Neural progenitor cell (in vitro differentiated cells): ENCODE data around the gene SOX2. TPM values are rescaled to one million over a fixed set of nuclear protein-coding genes. Genes with fewer than 3 reads are reported as not detected.

Source experiments
- DNase-seq: peaks from one replicate; pipeline ENCODE4 v3.0.0-alpha.2; 2016; ENCODE audit warnings: low spot score
- H2AFZ ChIP-seq: fragments of 200-600 bp; sonication (generic); replicated peaks from 2 replicates; pipeline ENCODE4 v1.6.1; 2016; ENCODE audit warnings: antibody characterized with exemption
- H3F3A ChIP-seq: fragments of 200-600 bp; sonication (generic); 2 replicates; pipeline ENCODE4 v1.6.1; 2016; ENCODE audit warnings: antibody characterized with exemption, low read depth
- H3K27ac ChIP-seq: fragments of 200-600 bp; sonication (generic); 2 replicates; pipeline ENCODE4 v1.5.1; 2016; ENCODE audit warnings: mild to moderate bottlenecking
- H3K27me3 ChIP-seq: fragments of 200-600 bp; sonication (generic); 2 replicates; pipeline ENCODE4 v1.6.1; 2016; ENCODE audit warnings: mild to moderate bottlenecking, moderate library complexity
- H3K36me3 ChIP-seq: fragments of 200-600 bp; sonication (generic); 2 replicates; pipeline ENCODE4 v1.5.1; 2016
- H3K4me1 ChIP-seq: fragments of 200-600 bp; sonication (generic); 2 replicates; pipeline ENCODE4 v1.6.1; 2016; ENCODE audit warnings: mixed run types
- H3K4me2 ChIP-seq: fragments of 200-600 bp; sonication (generic); 2 replicates; pipeline ENCODE4 v1.6.1; 2016
- H3K4me3 ChIP-seq: fragments of 200-600 bp; sonication (generic); 2 replicates; pipeline ENCODE4 v1.5.1; 2016
- H3K79me2 ChIP-seq: fragments of 200-600 bp; sonication (generic); 2 replicates; pipeline ENCODE4 v1.6.1; 2016; ENCODE audit warnings: low read depth
- H3K9ac ChIP-seq: fragments of 200-600 bp; sonication (generic); 2 replicates; pipeline ENCODE4 v1.6.1; 2016
- H3K9me3 ChIP-seq: fragments of 200-600 bp; sonication (generic); 2 replicates; pipeline ENCODE4 v1.5.1; 2016; ENCODE audit warnings: low read depth
- H4K20me1 ChIP-seq: fragments of 200-600 bp; sonication (generic); 2 replicates; pipeline ENCODE4 v1.6.1; 2016; ENCODE audit warnings: low read depth
- H3K27ac Mint-ChIP-seq: 3 replicates; pipeline ENCODE4 v1.8.0; 2021; ENCODE audit warnings: mixed read lengths
- H3K27me3 Mint-ChIP-seq: 2 replicates; pipeline ENCODE4 v1.8.0; 2022; ENCODE audit warnings: low read depth, mild to moderate bottlenecking, inconsistent platforms, moderate library complexity, mixed read lengths; ENCODE audit not compliant: insufficient read depth
- H3K36me3 Mint-ChIP-seq: 3 replicates; pipeline ENCODE4 v1.8.0; 2021; ENCODE audit warnings: mixed read lengths
- H3K4me1 Mint-ChIP-seq: 3 replicates; pipeline ENCODE4 v1.8.0; 2021; ENCODE audit warnings: mixed read lengths
- H3K4me3 Mint-ChIP-seq: 3 replicates; pipeline ENCODE4 v1.8.0; 2021; ENCODE audit warnings: mild to moderate bottlenecking, moderate library complexity, mixed read lengths
- H3K9me3 Mint-ChIP-seq: 3 replicates; pipeline ENCODE4 v1.8.0; 2020; ENCODE audit warnings: mixed read lengths
- EZH2 ChIP-seq: fragments of 200-600 bp; sonication (generic); IDR thresholded peaks from 2 replicates; pipeline ENCODE4 v1.6.1; 2017; ENCODE audit warnings: antibody characterized with exemption, mild to moderate bottlenecking, moderate library complexity
- EZH2phosphoT487 ChIP-seq: fragments of 200-600 bp; sonication (generic); IDR thresholded peaks from 2 replicates; pipeline ENCODE4 v1.6.1; 2017; ENCODE audit warnings: antibody characterized with exemption
- total RNA-seq: library from RNA; depleted of rRNA; stranded (reverse); fragments of >200 nt; gene quantifications from 2 replicates; pipeline ENCODE4 v1.2.3, GENCODE V29; 2015; ENCODE audit warnings: low replicate concordance
- TF ChIP-seq, protein P1 (sequence below): fragments of 200-600 bp; sonication (generic); IDR thresholded peaks from 2 replicates; pipeline ENCODE4 v1.5.1; 2017; ENCODE audit warnings: antibody characterized with exemption, mild to moderate bottlenecking

Gene SOX2
- total RNA-seq, 1 donor from 2014 or later = 605 TPM

DNA sequence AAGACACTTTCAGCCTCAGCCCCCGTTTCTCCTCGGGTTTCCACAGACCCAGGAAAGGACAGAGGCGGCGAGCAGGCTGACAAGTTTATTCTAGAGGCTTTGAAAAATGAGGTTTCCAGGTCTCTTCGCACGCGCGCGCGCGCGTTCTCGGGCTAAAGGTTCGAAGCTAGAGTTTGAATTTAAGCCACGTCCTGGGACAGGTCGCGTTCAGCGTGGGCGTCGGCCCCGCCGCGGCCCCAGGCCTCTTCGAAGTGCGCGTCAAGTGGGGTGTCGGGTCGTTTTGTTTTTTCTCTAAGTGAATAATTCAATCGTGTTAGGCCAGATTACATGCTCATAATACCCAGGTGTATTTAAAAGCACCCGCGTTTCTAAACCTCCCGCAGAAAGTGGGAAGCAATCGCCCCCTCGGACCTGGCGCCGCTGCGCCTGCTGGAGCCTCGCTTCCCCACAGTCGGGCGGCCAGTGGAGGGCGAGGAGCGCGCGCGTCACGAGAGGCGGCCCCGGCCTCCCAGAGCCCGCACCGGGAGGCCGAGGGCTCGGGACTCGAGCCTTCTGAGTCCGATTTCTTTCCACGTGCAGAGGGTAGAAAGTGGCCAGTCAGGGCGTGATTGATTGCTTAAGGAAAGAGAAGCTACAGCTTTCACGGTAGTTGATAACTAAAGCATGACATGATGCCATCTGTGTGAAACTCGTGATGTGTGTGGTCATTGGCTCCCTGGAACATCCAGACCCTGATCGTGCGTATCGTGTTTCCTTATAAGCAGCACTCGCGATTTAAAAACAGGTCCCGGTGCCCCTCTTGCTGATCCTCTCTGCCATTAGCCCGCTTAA is 15.8 kb upstream of the SOX2 start:
- H3K79me2 ChIP-seq = peaks cover 47% of the 10 kb centered on the region
- peak overlapping the region; percentile 74 for H3K4me2 ChIP-seq
- peak overlapping the region; percentile 24 for H3K4me3 ChIP-seq
- Mint-ChIP-seq H3K27me3 (peaks cover 7% of the 10 kb centered on the region), H3K27ac (no peak overlapping the region), H3K36me3 (peaks cover 12% of the 10 kb centered on the region), H3K4me1 (peaks cover 44% of the 10 kb centered on the region), H3K9me3 (peaks cover 9% of the 10 kb centered on the region), H3K4me3 (peak overlapping the region; percentile 61)
- H3F3A ChIP-seq = peaks cover 72% of the 10 kb centered on the region
- no peaks in the 10 kb centered on the region for H3K9me3 ChIP-seq
- no peak overlapping the region for H3K27ac ChIP-seq
- peak; percentile 63 for DNase-seq
- no peaks in the 10 kb centered on the region for H3K36me3 ChIP-seq
- no peaks in the 10 kb centered on the region for H4K20me1 ChIP-seq
- peaks cover 95% of the 10 kb centered on the region for H3K4me1 ChIP-seq
- peak overlapping the region; percentile 70 for H2AFZ ChIP-seq
- TF ChIP-seq EZH2phosphoT487 (no peak), EZH2 (no peak)
- TF ChIP-seq, protein P1, sequence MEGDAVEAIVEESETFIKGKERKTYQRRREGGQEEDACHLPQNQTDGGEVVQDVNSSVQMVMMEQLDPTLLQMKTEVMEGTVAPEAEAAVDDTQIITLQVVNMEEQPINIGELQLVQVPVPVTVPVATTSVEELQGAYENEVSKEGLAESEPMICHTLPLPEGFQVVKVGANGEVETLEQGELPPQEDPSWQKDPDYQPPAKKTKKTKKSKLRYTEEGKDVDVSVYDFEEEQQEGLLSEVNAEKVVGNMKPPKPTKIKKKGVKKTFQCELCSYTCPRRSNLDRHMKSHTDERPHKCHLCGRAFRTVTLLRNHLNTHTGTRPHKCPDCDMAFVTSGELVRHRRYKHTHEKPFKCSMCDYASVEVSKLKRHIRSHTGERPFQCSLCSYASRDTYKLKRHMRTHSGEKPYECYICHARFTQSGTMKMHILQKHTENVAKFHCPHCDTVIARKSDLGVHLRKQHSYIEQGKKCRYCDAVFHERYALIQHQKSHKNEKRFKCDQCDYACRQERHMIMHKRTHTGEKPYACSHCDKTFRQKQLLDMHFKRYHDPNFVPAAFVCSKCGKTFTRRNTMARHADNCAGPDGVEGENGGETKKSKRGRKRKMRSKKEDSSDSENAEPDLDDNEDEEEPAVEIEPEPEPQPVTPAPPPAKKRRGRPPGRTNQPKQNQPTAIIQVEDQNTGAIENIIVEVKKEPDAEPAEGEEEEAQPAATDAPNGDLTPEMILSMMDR = no peak
- no peaks in the 10 kb centered on the region for H3K27me3 ChIP-seq
- H3K9ac ChIP-seq = no peak overlapping the region

DNA sequence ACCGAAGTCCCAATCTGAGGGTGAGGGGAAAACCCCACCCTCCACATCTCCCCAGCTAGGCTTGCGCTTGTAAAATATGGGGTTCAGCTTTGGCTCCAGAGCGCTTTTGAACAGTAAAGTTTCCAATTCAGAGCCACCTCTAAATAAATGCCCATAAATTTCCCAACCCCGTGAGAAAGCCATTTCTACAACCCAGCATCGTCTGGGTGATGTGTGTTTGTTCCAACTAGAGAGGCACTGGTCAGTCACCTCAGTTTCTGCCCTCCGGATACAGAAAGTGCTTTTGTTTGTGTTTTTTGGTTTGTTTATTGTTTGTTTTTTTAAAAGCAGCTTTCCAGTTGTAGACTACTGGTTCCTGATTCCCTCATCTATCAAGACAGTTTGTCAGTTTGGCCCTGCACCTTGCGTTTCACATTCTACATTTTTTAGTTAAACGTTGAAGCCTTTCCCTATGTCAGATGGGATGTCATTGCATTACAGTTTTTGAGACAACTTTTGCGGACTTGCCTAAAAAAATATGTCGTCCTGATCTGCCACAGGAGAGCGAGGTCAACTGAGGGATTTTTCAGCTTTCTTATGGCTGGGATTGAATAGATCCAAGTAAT is 15.0 kb upstream of the SOX2 start:
- H3K36me3 ChIP-seq = no peaks in the 10 kb centered on the region
- Mint-ChIP-seq H3K27me3 (peaks cover 9% of the 10 kb centered on the region), H3K4me1 (peaks cover 48% of the 10 kb centered on the region), H3K36me3 (peaks cover 12% of the 10 kb centered on the region), H3K27ac (no peak overlapping the region), H3K9me3 (peaks cover 9% of the 10 kb centered on the region), H3K4me3 (peak overlapping the region; percentile 61)
- TF ChIP-seq EZH2phosphoT487 (no peak), EZH2 (no peak)
- TF ChIP-seq, protein P1 = no peak
- DNase-seq = no peak
- H3K27ac ChIP-seq = no peak overlapping the region
- peak overlapping the region; percentile 74 for H3K4me2 ChIP-seq
- H3K4me3 ChIP-seq = peak overlapping the region; percentile 24
- peaks cover 93% of the 10 kb centered on the region for H3K4me1 ChIP-seq
- H3K9me3 ChIP-seq = no peaks in the 10 kb centered on the region
- no peak overlapping the region for H3K9ac ChIP-seq
- H3K79me2 ChIP-seq = peaks cover 40% of the 10 kb centered on the region
- no peaks in the 10 kb centered on the region for H3K27me3 ChIP-seq
- H3F3A ChIP-seq = peaks cover 72% of the 10 kb centered on the region
- no peaks in the 10 kb centered on the region for H4K20me1 ChIP-seq
- H2AFZ ChIP-seq = peak overlapping the region; percentile 70

DNA sequence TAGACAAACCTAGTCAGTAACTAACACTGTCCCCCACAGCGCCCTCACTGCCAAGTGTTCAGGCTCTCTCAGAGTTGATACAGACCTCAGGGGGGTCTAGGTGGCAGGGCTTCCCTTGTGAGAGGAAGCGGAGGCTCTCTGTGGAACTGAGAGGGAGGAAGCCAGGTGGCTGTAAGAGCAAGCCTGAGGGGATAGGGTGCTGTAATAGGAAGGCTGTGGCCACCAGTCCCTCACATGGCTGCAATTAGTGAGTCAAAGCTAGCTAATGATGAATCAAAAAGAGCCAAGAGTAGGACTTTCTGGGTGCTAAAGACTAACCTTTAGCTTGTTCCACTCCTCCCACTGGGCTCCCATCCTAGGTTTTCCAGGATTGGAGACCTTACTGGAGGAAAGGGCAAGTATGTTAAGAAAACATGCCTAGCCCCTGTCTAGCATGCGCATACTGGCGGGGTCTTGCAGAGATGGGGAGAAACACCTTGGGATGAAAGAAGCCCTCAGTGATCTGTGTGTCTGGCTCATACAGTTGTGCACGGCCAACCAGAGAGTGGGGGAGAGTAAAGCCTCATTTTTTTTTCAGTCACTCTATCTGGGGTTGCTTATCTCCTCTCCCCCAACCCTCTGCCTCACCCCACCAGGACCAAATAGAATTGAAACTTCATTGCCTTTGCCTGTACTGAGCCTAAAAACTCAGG is 13.3 kb upstream of the SOX2 start:
- DNase-seq = no peak
- H3K9me3 Mint-ChIP-seq = peaks cover 11% of the 10 kb centered on the region
- H3K27me3 ChIP-seq = no peaks in the 10 kb centered on the region
- H3K4me1 ChIP-seq = peaks cover 90% of the 10 kb centered on the region
- H3K4me3 ChIP-seq = no peak overlapping the region
- H3K36me3 Mint-ChIP-seq = peaks cover 14% of the 10 kb centered on the region
- H3K4me3 Mint-ChIP-seq = no peak overlapping the region
- H3K4me2 ChIP-seq = peak overlapping the region; percentile 77
- H3K4me1 Mint-ChIP-seq = peaks cover 38% of the 10 kb centered on the region
- peaks cover 45% of the 10 kb centered on the region for H3K79me2 ChIP-seq
- TF ChIP-seq EZH2 = no peak
- no peak for TF ChIP-seq EZH2phosphoT487
- TF ChIP-seq, protein P1 = no peak
- no peak overlapping the region for H2AFZ ChIP-seq
- H3K27me3 Mint-ChIP-seq = peaks cover 11% of the 10 kb centered on the region
- no peak overlapping the region for H3K9ac ChIP-seq
- peak overlapping the region; percentile 39 for H3K27ac Mint-ChIP-seq
- peaks cover 56% of the 10 kb centered on the region for H3F3A ChIP-seq
- no peaks in the 10 kb centered on the region for H4K20me1 ChIP-seq
- no peaks in the 10 kb centered on the region for H3K36me3 ChIP-seq
- H3K27ac ChIP-seq = peak overlapping the region; percentile 27
- H3K9me3 ChIP-seq = no peaks in the 10 kb centered on the region
